ENCODE data around the gene SRPK1. TPM values are rescaled to one million over a fixed set of nuclear protein-coding genes. Genes with fewer than 3 reads are reported as not detected.

Gene SRPK1
- total and polyA plus RNA-seq, 2 of the 8 experiments (the other 6 are each of a cell fraction or from before 2014, with no cell fraction given) = 25.7 to 116 TPM

- TF ChIP-seq CHD7 (IDR thresholded peaks at IDR 0.05; ENCODE audit: insufficient replicate concordance, low read length) = no peak
- no peak for TF ChIP-seq ZNF274 (IDR thresholded peaks at IDR 0.05; ENCODE audit: borderline replicate concordance, extremely low read depth, low read length)
- TF ChIP-seq KDM5A (IDR thresholded peaks at IDR 0.05; ENCODE audit: low read length) = no peak
- TF ChIP-seq SIN3A (conservative IDR thresholded peaks at IDR 0.05 in 1 of 2, IDR thresholded peaks at IDR 0.05 in 1 of 2; ENCODE audit: low read depth in 1 of 2, low read length in 2 of 2) = no peak
- TF ChIP-seq CHD2 (IDR thresholded peaks at IDR 0.05; ENCODE audit: low read length) = no peak
- no peak for TF ChIP-seq SAP30 (IDR thresholded peaks at IDR 0.05; ENCODE audit: insufficient read depth, insufficient replicate concordance, low read length)
- no peak for TF ChIP-seq POLR2AphosphoS5 (IDR thresholded peaks at IDR 0.05; ENCODE audit: low read depth, low read length)
- TF ChIP-seq PHF8 (conservative IDR thresholded peaks at IDR 0.05; ENCODE audit: low read depth, low read length) = no peak
- no peak for TF ChIP-seq RFX5 (IDR thresholded peaks at IDR 0.05; ENCODE audit: borderline replicate concordance, low read depth, low read length)
- no peak for TF ChIP-seq CBX8 (IDR thresholded peaks at IDR 0.05; ENCODE audit: borderline replicate concordance, low read depth, low read length)
- TF ChIP-seq TAF1 (IDR thresholded peaks at IDR 0.05; ENCODE audit: low read depth, low read length) = no peak
- TF ChIP-seq SRF (IDR thresholded peaks at IDR 0.05; ENCODE audit: low read depth, low read length) = no peak
These were observed 8.7 kb upstream of the SRPK1 start (continued) for GRCh38 chr6:35929601-35930000.
